HG02970 (cell line): Measurements from ENCODE around the gene LRSAM1.

Experiments
- ATAC-seq: cut with Tn5 transposase; IDR thresholded peaks from one replicate; pipeline ENCODE4 v1.9.1; 2021; ENCODE audit warnings: mild to moderate bottlenecking, moderate library complexity, moderate number of reproducible peaks; ENCODE audit not compliant: unreplicated experiment, low FRiP score

The LRSAM1 gene

GRCh38 chr9:127529671-127530070 lies 78.4 kb downstream of the LRSAM1 start:
- no peak for ATAC-seq

GRCh38 chr9:127530206-127530941 lies 79.1 kb downstream of the LRSAM1 start:
- ATAC-seq: no peak

- ATAC-seq: no peak
Measured at GRCh38 chr9:127531676-127532075, 80.4 kb downstream of the LRSAM1 start.

- no peak for ATAC-seq
Measured at GRCh38 chr9:127534250-127534906, 83.1 kb downstream of the LRSAM1 start.

GRCh38 chr9:127534931-127535330 lies 83.6 kb downstream of the LRSAM1 start:
- no peak for ATAC-seq

GRCh38 chr9:127535396-127535795 lies 84.1 kb downstream of the LRSAM1 start:
- no peak for ATAC-seq

- no peak for ATAC-seq
Measured at GRCh38 chr9:127535834-127536233, 84.5 kb downstream of the LRSAM1 start.

- ATAC-seq: no peak
Measured at GRCh38 chr9:127536499-127536898, 85.2 kb downstream of the LRSAM1 start.

GRCh38 chr9:127537014-127537413 lies 85.7 kb downstream of the LRSAM1 start:
- no peak for ATAC-seq

GRCh38 chr9:127537792-127538191 lies 86.5 kb downstream of the LRSAM1 start:
- no peak for ATAC-seq

GRCh38 chr9:127538849-127539258 lies 87.5 kb downstream of the LRSAM1 start:
- ATAC-seq: no peak

GRCh38 chr9:127539259-127539981 lies 88.1 kb downstream of the LRSAM1 start:
- no peak for ATAC-seq

GRCh38 chr9:127539982-127540663 lies 88.8 kb downstream of the LRSAM1 start:
- ATAC-seq: no peak

- ATAC-seq: no peak
Measured at GRCh38 chr9:127540664-127541041, 89.3 kb downstream of the LRSAM1 start.

GRCh38 chr9:127541176-127541575 lies 89.9 kb downstream of the LRSAM1 start:
- no peak for ATAC-seq

GRCh38 chr9:127541865-127542264 lies 90.6 kb downstream of the LRSAM1 start:
- ATAC-seq: no peak

- ATAC-seq: no peak
Measured at GRCh38 chr9:127543221-127543620, 91.9 kb downstream of the LRSAM1 start.

GRCh38 chr9:127543973-127544533 lies 92.7 kb downstream of the LRSAM1 start:
- no peak for ATAC-seq

- no peak for ATAC-seq
Measured at GRCh38 chr9:127545196-127546124, 94.2 kb downstream of the LRSAM1 start.
